K562 (cell line): Measurements from ENCODE around the gene TBX1. TPM values are rescaled to one million over a fixed set of nuclear protein-coding genes. Genes with fewer than 3 reads are reported as not detected.
A peak's percentile ranks its signal among the peaks of the same experiment; 100 is the strongest.

Source experiments
- BCOR ChIP-seq: fragments of 450-650 bp; IDR thresholded peaks from 2 replicates; pipeline ENCODE4 v1.6.1; 2016
- CBFA2T3 ChIP-seq: fragments of 450-650 bp; IDR thresholded peaks from 2 replicates; pipeline ENCODE4 v1.6.1; 2017
- MCM7 ChIP-seq, 2 experiments: fragments of 450-650 bp; IDR thresholded peaks; 2 replicates each; pipeline ENCODE4 v1.6.1; 2016 to 2018
- POLR2H ChIP-seq: IDR thresholded peaks from 2 replicates; pipeline ENCODE4 v1.6.1; 2016; ENCODE audit warnings: missing genetic modification characterization, low read depth, mild to moderate bottlenecking, control low read depth, missing compliant biosample characterization, moderate library complexity
- SUPT5H ChIP-seq: fragments of 450-650 bp; IDR thresholded peaks from 2 replicates; pipeline ENCODE4 v1.6.1; 2016
- YY1 ChIP-seq, 3 experiments: IDR thresholded peaks; 2 replicates each; pipeline ENCODE4 v1.6.1; 2011; ENCODE audit warnings: low read length in 2 of 3, mild to moderate bottlenecking in 2 of 3, moderate library complexity in 2 of 3, borderline replicate concordance in 1 of 3, control low read depth in 1 of 3, low read depth in 1 of 3; ENCODE audit not compliant: insufficient read depth in 3 of 3, insufficient replicate concordance in 2 of 3, control insufficient read depth in 1 of 3, insufficient read length in 1 of 3; ENCODE audit errors: extremely low read depth in 1 of 3
- ZBTB40 ChIP-seq, 2 experiments: fragments of 450-650 bp in 1 of 2; sonication (generic) in 1 of 2; formaldehyde crosslinking in 1 of 2; IDR thresholded peaks; 2 replicates each; pipeline versions ENCODE4 v1.7.1 to v1.9.0; 2016 to 2022; ENCODE audit warnings: inconsistent platforms in 1 of 2, mild to moderate bottlenecking in 1 of 2, missing genetic modification reagents in 1 of 2
- ZNF75A ChIP-seq: fragments of 450-650 bp; formaldehyde crosslinking; IDR thresholded peaks from 2 replicates; pipeline ENCODE4 v1.4.0; 2020; ENCODE audit warnings: mild to moderate bottlenecking
- polyA plus RNA-seq, 8 experiments: library from polyadenylated mRNA; depleted of rRNA in 4 of 8; stranded (reverse) in 5 of 8; unstranded in 3 of 8; fragments of >200 nt; fragmentation: Nextera tagmentation in 2 of 8; fragmentation: Illumina TruSeq in 1 of 8; extraction: Ambion mirVana in 2 of 8; extraction: Trizol in 1 of 8; gene quantifications; 2 replicates each; pipeline versions ENCODE4 v1.2.1 to v1.2.3, GENCODE V29; 2011 to 2014; ENCODE audit warnings: inconsistent platforms in 1 of 8, missing spikeins in 1 of 8
- total RNA-seq, 7 experiments: library from RNA; depleted of rRNA in 6 of 7; stranded (reverse); fragments of >200 nt in 6 of 7; fragmentation: Illumina TruSeq in 2 of 7; extraction: Trizol in 2 of 7; gene quantifications; 2 replicates each; pipeline versions ENCODE4 v1.2.1 to v1.2.3, GENCODE V29; 2011 to 2021; ENCODE audit warnings: low replicate concordance in 1 of 7

Gene TBX1
- total and polyA plus RNA-seq, 9 of the 15 experiments (the other 6 are each of a cell fraction or from before 2014, with no cell fraction given), result 0.07 to 35.0 (median 3.9) TPM

GRCh38 chr22:19760058-19760950 lies at the start of gene TBX1 (continued):
- peak; percentile 82 for TF ChIP-seq ZBTB40 (IDR thresholded peaks at IDR 0.05)
- no peak for TF ChIP-seq ZBTB40 (CRISPR knock-in tag; IDR thresholded peaks at IDR 0.05)
- no peak for TF ChIP-seq POLR2H (tag)
- TF ChIP-seq BCOR, result peak; percentile 83
- TF ChIP-seq YY1 (IDR thresholded peaks at IDR 0.05; ENCODE audit: borderline replicate concordance in 1 of 3, control insufficient read depth in 1 of 3, extremely low read depth in 1 of 3, insufficient read depth in 3 of 3, insufficient read length in 1 of 3, insufficient replicate concordance in 2 of 3, low read depth in 1 of 3, low read length in 2 of 3), result peak in 1 of 3 experiments; percentile 4
- TF ChIP-seq SUPT5H, result peak; percentile 49; the same call in 1 of the 2 replicates
- TF ChIP-seq ZNF75A (CRISPR knock-in tag), result no peak
- peak; percentile 91 to 94; a peak in 2 of 4 replicates for TF ChIP-seq MCM7 (IDR thresholded peaks at IDR 0.05)
- TF ChIP-seq CBFA2T3, result no peak
